CD4-positive, alpha-beta T cell treated with Interleukin-1 beta for 1 hour (primary cell): ENCODE measurements around the gene SLC25A33.
A peak's percentile ranks its signal among the peaks of the same experiment; 100 is the strongest.

Source experiments
- DNase-seq, 2 donors: peaks; one replicate each; pipeline ENCODE4 v3.0.0-alpha.2; 2020 to 2022

Gene SLC25A33

DNA sequence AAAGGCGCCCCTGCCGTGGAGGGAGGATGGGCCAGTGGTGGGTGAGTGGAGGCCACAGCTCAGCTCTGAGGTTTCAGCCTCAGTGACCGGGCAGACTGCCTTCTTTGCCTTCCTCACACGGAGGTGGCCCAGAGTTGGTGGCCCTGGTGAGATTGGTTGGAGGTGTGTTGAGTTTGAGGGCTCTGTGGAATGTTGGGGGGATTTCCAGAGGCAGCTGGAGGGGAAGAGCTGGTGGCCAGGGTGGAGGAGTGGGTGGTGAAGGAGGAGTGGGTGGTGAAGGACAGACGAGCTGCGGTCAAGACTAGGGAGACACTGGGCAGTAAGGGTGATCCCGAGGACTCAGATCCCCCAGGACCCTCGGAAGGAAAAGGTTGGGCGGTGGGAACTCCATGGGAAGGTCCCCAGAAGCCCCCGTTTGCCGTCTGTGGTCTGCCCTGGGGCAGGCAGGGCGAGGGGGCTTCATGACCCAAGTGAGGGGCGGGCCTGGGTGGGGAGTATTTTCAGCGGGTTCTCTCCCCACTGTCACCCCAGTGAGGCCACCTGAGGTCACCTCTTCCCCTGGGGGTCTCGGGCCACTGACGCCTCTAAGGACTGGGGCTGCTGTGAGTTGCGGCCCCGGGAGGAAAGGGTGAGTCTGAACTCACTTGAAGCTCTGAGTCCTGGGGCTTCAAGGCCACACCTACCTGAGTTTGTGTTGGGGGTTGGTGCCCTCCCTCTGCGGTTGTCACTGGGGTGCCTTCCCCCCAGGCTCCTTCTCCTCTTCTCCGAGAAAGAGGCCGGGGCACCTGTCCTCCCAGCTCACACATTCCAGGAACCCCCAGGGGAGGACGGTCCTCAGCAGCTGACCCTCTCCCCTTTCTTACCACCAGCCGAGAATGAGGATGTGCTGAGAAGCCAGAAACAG lies 89.5 kb downstream of the SLC25A33 start:
- peak; percentile 70 for DNase-seq

DNA sequence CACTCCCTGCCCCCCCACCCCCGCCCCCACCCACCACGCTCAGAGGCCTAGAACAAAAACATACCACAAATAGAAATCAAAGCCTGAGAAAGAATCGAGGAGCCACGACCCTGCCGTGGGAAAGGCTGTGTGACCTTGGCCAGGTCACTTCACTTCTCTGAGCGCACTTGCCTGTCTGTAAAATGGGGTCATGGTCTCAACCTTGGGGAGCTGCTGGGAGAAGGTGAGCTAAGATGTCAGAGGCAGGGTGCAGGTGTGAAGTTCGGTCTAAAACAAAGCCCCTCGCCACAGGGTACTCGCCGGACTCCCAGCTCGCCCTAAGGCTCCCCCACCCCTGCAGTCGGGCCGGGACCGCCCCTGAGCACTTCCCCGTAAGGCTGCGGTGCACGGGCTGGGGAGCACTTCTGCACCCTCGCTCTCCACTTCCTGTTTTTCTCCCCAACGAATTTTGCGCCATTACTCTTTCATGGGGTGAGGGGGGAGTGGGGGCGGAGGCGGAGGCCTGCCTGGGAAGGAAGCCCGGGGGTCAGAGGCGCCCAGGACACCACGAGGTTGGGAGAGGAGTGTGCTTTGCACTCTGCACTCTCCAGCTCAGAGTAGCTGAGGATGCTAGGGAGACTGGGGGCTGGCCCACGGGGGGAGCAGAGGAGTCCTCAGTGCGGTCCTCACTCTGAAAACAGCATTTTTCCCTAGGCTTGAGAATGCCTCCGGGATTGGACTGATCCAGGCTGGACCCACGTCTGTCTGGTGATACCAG lies 90.4 kb downstream of the SLC25A33 start:
- DNase-seq: peak; percentile 73 to 78

DNA sequence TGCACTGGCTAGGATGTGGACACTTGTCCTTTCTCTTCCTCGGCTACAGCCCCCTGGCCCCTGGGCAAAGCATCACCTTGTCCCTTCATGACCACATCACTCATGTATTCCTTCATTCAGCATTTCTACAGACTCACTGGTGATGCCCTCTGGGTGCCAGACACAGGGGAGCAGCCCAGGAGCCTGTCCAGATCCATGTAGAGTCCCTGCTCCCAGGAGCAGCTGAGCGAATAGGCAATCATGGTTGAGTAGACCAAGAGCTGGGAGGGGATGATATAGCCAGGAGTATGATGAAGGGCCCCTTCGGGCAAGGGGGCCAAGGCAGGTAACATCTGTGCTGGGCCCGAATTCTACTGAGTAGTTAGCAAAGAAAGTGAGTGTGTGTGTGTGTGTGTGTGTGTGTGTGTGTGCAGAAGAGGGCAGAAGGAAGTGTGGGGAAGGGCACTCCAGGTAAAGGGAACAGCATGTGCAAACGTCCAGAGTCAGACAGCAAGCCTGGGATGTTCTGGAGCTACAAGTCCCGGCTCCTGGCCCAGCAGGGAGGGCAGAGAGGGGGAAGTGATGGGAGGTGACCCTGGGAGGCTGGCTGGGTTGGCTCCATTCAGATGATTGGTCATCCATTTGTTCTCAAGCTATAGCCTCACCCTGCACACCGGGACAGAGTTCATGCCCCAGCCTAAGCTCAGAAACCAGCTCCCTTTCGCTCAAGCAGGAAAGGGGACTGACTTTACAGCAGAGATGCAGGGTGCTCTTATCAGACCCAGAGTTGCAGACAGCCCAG lies 91.3 kb downstream of the SLC25A33 start:
- no peak for DNase-seq

DNA sequence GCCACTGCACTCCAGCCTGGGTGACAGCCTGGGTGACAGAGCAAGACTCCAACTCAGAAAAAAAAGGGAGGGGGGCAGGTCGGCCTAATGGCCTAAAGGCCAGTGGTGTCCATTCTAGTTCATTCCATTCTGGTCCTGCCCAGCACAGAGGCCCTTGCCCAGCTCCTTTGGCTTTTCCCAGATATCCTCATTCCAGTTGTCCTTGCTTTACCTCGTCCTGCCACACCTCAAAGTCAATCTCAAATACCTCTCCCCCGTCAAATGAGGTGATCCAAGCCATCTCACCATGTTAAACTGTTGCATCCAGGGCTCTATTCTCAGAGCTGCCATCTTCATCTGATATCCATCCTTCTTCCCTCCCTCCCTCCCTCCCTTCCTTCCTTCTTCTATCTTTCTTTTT lies 92.3 kb downstream of the SLC25A33 start:
- no peak for DNase-seq

DNA sequence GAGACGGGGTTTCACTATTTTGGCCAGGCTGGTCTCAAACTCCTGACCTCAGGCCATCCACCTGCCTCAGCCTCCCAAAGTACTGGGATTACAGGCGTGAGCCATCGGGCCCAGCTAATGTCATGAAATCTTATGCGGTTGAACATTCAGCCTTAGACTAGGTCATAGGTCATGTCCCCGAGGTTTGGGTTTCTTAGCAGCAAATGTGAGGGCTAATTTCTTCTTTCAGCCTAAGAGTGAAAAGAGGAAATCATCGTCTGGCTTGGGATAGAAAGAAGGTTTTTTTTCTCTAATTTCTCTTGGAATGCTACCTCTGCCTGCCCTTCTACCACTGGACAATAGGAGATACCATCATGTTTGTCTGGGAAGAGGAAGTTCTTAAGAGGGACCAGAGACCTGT lies 94.2 kb downstream of the SLC25A33 start:
- DNase-seq: no peak

DNA sequence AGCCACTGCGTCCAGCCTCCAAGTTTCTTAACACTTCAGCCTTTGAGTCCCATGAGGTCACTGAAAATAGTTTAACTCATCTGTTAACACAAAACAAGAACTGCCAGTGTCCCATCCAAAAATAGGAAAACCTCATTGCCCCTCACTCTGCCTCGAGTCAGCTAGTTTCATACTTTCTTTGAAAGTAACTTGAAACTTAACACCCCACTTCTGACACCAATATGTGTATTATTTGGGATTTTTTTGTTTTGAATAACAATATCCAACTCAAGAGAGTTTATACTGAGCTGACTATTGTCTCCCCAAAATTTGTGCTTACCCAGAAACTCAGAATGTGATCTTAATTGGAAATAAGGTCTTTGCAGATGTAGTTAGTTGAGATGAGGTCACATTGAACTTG lies 95.3 kb downstream of the SLC25A33 start:
- no peak for DNase-seq
